HepG2 (cell line): ENCODE results near the gene TAF9B. TPM values are rescaled to one million over a fixed set of nuclear protein-coding genes. Genes with fewer than 3 reads are reported as not detected.

ENCODE experiments used
- ATAC-seq: fragments of 200-7000 bp; cut with Tn5 transposase; 3 replicates; pipeline ENCODE4 v1.9.1; 2020; ENCODE audit warnings: mild to moderate bottlenecking, moderate library complexity
- BruUV-seq: library from RNA; stranded (reverse); fragments of 400-500 nt; replicated peaks from 2 replicates; lab custom pipeline; 2021; lab: Mats Ljungman, UMichigan
- CTCF ChIA-PET: fragments of 300-600 bp; formaldehyde crosslinking; extraction: SDS; loops from one replicate; lab custom pipeline; 2021; ENCODE audit warnings: low total read pairs, inconsistent platforms, low intra/inter-chr PET ratio; lab: Yijun Ruan, JAX
- POLR2A ChIA-PET: fragments of 350-600 bp; sonication (Branson Sonifier 250); formaldehyde crosslinking; loops from one replicate; lab custom pipeline; 2020; ENCODE audit warnings: antibody characterized with exemption, inconsistent platforms; lab: Yijun Ruan, JAX
- DNase-seq: peaks from one replicate; pipeline ENCODE4 v3.0.0-alpha.2; 2015; ENCODE audit warnings: low spot score
- FAIRE-seq: peaks from 3 replicates; lab custom pipeline; 2011; peaks lifted over from hg19 to GRCh38; lab: Jason Lieb, UNC
- H2AFZ ChIP-seq: one replicate; pipeline ENCODE4 v1.6.1; 2011; ENCODE audit warnings: low read length, inconsistent platforms
- H3K27ac ChIP-seq: fragments of 300-600 bp; 3 replicates; pipeline ENCODE4 v1.8.0; 2011; ENCODE audit warnings: mixed run types, mild to moderate bottlenecking, mixed read lengths, low read length, inconsistent platforms; ENCODE audit not compliant: insufficient read depth; ENCODE audit errors: extremely low read length
- H3K27me3 ChIP-seq, 2 experiments: fragments of 200-600 bp in 1 of 2; 2 replicates in 1 of 2; 3 replicates in 1 of 2; pipeline versions ENCODE4 v1.6.0 to v1.8.0; 2011; ENCODE audit warnings: low read length in 2 of 2, mild to moderate bottlenecking in 2 of 2, moderate library complexity in 2 of 2, inconsistent platforms in 1 of 2; ENCODE audit not compliant: insufficient read depth in 2 of 2, control insufficient read depth in 1 of 2
- H3K36me3 ChIP-seq, 2 experiments: fragments of 200-600 bp in 1 of 2; replicated peaks in 1 of 2; 2 replicates in 1 of 2; 3 replicates in 1 of 2; pipeline versions ENCODE4 v1.5.1 to v1.8.0; 2011; ENCODE audit warnings: low read length in 2 of 2, inconsistent platforms in 1 of 2; ENCODE audit not compliant: insufficient read depth in 2 of 2, control insufficient read depth in 1 of 2
- H3K4me1 ChIP-seq: 2 replicates; pipeline ENCODE4 v1.5.1; 2012; ENCODE audit warnings: low read length, inconsistent platforms; ENCODE audit not compliant: insufficient read depth
- H3K4me2 ChIP-seq: 2 replicates; pipeline ENCODE4 v1.6.0; 2011; ENCODE audit warnings: low read depth, low read length, inconsistent platforms
- H3K4me3 ChIP-seq, 3 experiments: fragments of 200-600 bp in 1 of 3; sonication (generic), shearing (Covaris generic) in 1 of 3; replicated peaks in 1 of 3; 2 replicates each; pipeline ENCODE4 v1.5.1; 2011 to 2016; ENCODE audit warnings: low read length in 3 of 3, inconsistent platforms in 2 of 3, low read depth in 2 of 3, mild to moderate bottlenecking in 2 of 3, control low read depth in 1 of 3, mixed read lengths in 1 of 3; ENCODE audit not compliant: insufficient read depth in 1 of 3
- H3K79me2 ChIP-seq: one replicate; pipeline ENCODE4 v1.6.1; 2011; ENCODE audit warnings: low read length, inconsistent platforms; ENCODE audit not compliant: insufficient read depth
- H3K9ac ChIP-seq: 2 replicates; pipeline ENCODE4 v1.6.0; 2011; ENCODE audit warnings: mild to moderate bottlenecking, low read depth, low read length, inconsistent platforms; ENCODE audit not compliant: insufficient read depth
- H3K9me3 ChIP-seq: 2 replicates; pipeline ENCODE4 v1.5.1; 2012; ENCODE audit warnings: mild to moderate bottlenecking, low read length
- H4K20me1 ChIP-seq: 2 replicates; pipeline ENCODE4 v1.6.0; 2011; ENCODE audit warnings: inconsistent platforms, mild to moderate bottlenecking, low read length, moderate library complexity; ENCODE audit not compliant: insufficient read depth
- ATF1 ChIP-seq: IDR thresholded peaks from 2 replicates; pipeline ENCODE4 v1.6.1; 2016; ENCODE audit warnings: mild to moderate bottlenecking, control low read depth
- GATAD2A ChIP-seq: IDR thresholded peaks from 2 replicates; pipeline ENCODE4 v1.6.1; 2016
- GPN1 ChIP-seq: sonication (generic); formaldehyde crosslinking; IDR thresholded peaks from 2 replicates; pipeline ENCODE4 v1.5.1; 2020; ENCODE audit warnings: missing genetic modification reagents, borderline replicate concordance
- HOXA5 ChIP-seq: sonication (generic); formaldehyde crosslinking; IDR thresholded peaks from 2 replicates; pipeline ENCODE4 v1.4.0; 2020; ENCODE audit warnings: missing genetic modification reagents
- MBD4 ChIP-seq: IDR thresholded peaks from 2 replicates; pipeline ENCODE4 v1.6.1; 2012; ENCODE audit warnings: low read length, inconsistent platforms, borderline replicate concordance
- NRL ChIP-seq: sonication (generic); formaldehyde crosslinking; IDR thresholded peaks from 2 replicates; pipeline ENCODE4 v1.5.0; 2020; ENCODE audit warnings: missing genetic modification reagents, mild to moderate bottlenecking, moderate library complexity, borderline replicate concordance
- POLR2AphosphoS5 ChIP-seq: IDR thresholded peaks from 2 replicates; pipeline ENCODE4 v1.6.1; 2012; ENCODE audit warnings: low read depth, low read length
- REPIN1 ChIP-seq: sonication (generic); formaldehyde crosslinking; IDR thresholded peaks from 2 replicates; pipeline ENCODE4 v1.8.0; 2022; ENCODE audit warnings: missing genetic modification reagents, low read depth, mild to moderate bottlenecking, borderline replicate concordance
- SRSF9 ChIP-seq: fragments of 200-400 bp; formaldehyde crosslinking; IDR thresholded peaks from 2 replicates; pipeline ENCODE4 v1.6.1; 2018; ENCODE audit warnings: borderline replicate concordance, mild to moderate bottlenecking, low read depth, low read length; ENCODE audit not compliant: insufficient read depth, poor library complexity, severe bottlenecking
- ZNF3 ChIP-seq: IDR thresholded peaks from 2 replicates; pipeline ENCODE4 v1.7.0; 2017; ENCODE audit warnings: inconsistent platforms
- ZNF619 ChIP-seq: sonication (generic); formaldehyde crosslinking; IDR thresholded peaks from 2 replicates; pipeline ENCODE4 v1.4.0; 2020; ENCODE audit warnings: mild to moderate bottlenecking, missing genetic modification reagents
- ZNF773 ChIP-seq: sonication (generic); formaldehyde crosslinking; IDR thresholded peaks from 2 replicates; pipeline ENCODE4 v1.4.0; 2020; ENCODE audit warnings: missing genetic modification reagents, borderline replicate concordance
- ZSCAN22 ChIP-seq: sonication (generic); formaldehyde crosslinking; IDR thresholded peaks from 2 replicates; pipeline ENCODE4 v1.4.0; 2020; ENCODE audit warnings: mild to moderate bottlenecking, missing genetic modification reagents
- WGBS: methylation state at CpG from one replicate; pipeline ENCODE4 v1.1.6; 2017; ENCODE audit warnings: low lambda C conversion rate; 5-methylcytosine and 5-hydroxymethylcytosine counted together
- in situ Hi-C: cut with HindIII; loops from 2 replicates; pipeline ENCODE4 v1.10.0; 2017; ENCODE audit warnings: low pct_unique_long_range_greater_than_20kb; ENCODE audit not compliant: extremely low pct_ligation_motif_present
- intact Hi-C: fragments of 100-400 bp; cut with micrococcal nuclease; formaldehyde crosslinking; loops from one replicate; pipeline ENCODE4 v1.10.0; 2022; ENCODE audit not compliant: unreplicated experiment
- polyA plus RNA-seq, 8 experiments: library from polyadenylated mRNA; depleted of rRNA in 3 of 8; stranded (reverse) in 7 of 8; unstranded in 1 of 8; fragments of >200 nt; fragmentation: Illumina TruSeq in 4 of 8; extraction: Trizol in 4 of 8; gene quantifications; 2 replicates each; pipeline versions ENCODE4 v1.2.1 to v1.2.3, GENCODE V29; 2011 to 2016; ENCODE audit warnings: low read depth in 4 of 8, missing spikeins in 1 of 8, mixed read lengths in 1 of 8; ENCODE audit not compliant: insufficient read depth in 1 of 8
- total RNA-seq, 5 experiments: library from RNA; depleted of rRNA; stranded (reverse); fragments of >200 nt; fragmentation: Illumina TruSeq; extraction: Trizol; gene quantifications; 2 replicates each; pipeline ENCODE4 v1.2.3, GENCODE V29; 2016; ENCODE audit warnings: low read depth in 1 of 5
- TF ChIP-seq, protein P1 (sequence below): sonication (generic); formaldehyde crosslinking; IDR thresholded peaks from 2 replicates; pipeline ENCODE4 v1.5.0; 2020; ENCODE audit warnings: mild to moderate bottlenecking, missing genetic modification reagents, moderate library complexity
- TF ChIP-seq, protein P2 (sequence below): sonication (generic); formaldehyde crosslinking; IDR thresholded peaks from 2 replicates; pipeline ENCODE4 v1.4.0; 2020; ENCODE audit warnings: missing genetic modification reagents

TAF9B gene
- total and polyA plus RNA-seq, 2 of the 13 experiments (the other 11 are each of a cell fraction or from before 2014, with no cell fraction given), result 10.8 to 15.2 TPM

DNA sequence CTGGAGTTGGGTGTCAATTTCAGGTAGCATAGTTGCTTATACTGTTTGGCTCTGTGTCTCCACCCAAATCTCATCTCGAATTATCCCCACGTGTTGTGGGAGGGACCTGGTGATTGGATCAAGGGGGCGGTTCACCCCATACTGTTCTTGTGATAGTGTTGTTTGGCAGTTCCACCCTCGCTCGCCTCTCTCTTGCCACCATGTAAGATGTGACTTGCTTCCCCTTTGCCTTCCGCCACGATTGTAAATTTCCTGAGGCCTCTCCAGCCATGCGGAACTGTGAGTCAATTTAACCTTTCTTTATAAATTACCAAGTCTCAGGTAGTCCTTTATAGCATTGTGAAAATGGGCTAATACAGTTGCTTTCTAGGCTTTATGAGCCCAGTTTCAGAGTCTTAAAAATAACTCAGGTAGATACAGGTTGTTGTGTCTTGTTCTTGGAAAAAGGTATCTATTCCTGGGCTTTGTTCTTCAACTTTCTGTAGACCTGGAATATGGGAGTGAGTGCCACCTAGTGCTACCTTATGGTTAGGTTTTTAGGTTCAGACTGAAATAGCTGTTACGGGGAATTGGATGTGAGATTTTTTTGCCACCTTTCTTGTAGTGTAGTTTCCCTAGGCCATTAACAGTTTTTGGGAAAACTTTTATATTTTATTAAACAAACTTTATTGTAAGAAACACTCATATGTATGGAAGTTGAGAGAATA, 19.8 kb downstream of the TAF9B start:
- Histone ChIP-seq H4K20me1 (peaks cover 99% of the 10 kb centered on the region), H3K4me3 (no peak overlapping the region), H3K4me1 (peaks cover 23% of the 10 kb centered on the region; the same call in 1 of the 2 replicates), H3K27ac (no peak overlapping the region), H3K9me3 (no peaks in the 10 kb centered on the region)
- CTCF ChIA-PET, result no interaction called here
- FAIRE-seq (peak; percentile 63), ATAC-seq (peak; percentile 64; the same call in 2 of the 3 replicates)
- in situ Hi-C loops, result loop anchor here (25.0 kb wide), 1 partner anchor 207 kb away; the partner anchor contains the start of gene ATP7A
- BruUV-seq, result no TSS peak
- TF ChIP-seq, protein P1, sequence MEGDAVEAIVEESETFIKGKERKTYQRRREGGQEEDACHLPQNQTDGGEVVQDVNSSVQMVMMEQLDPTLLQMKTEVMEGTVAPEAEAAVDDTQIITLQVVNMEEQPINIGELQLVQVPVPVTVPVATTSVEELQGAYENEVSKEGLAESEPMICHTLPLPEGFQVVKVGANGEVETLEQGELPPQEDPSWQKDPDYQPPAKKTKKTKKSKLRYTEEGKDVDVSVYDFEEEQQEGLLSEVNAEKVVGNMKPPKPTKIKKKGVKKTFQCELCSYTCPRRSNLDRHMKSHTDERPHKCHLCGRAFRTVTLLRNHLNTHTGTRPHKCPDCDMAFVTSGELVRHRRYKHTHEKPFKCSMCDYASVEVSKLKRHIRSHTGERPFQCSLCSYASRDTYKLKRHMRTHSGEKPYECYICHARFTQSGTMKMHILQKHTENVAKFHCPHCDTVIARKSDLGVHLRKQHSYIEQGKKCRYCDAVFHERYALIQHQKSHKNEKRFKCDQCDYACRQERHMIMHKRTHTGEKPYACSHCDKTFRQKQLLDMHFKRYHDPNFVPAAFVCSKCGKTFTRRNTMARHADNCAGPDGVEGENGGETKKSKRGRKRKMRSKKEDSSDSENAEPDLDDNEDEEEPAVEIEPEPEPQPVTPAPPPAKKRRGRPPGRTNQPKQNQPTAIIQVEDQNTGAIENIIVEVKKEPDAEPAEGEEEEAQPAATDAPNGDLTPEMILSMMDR (CRISPR knock-in tag), result peak; percentile 14; the same call in 1 of the 2 replicates
- TF ChIP-seq POLR2AphosphoS5, result peak; percentile 38; the same call in 1 of the 2 replicates
- no peak for TF ChIP-seq REPIN1 (CRISPR knock-in tag)
- TF ChIP-seq, all 625 proteins: peak for 2
- H2AFZ ChIP-seq, result no peak overlapping the region
- H3K27me3 ChIP-seq, result no peaks in the 10 kb centered on the region
- 99% methylated on average over 9 of the region's 9 CpGs for WGBS
- intact Hi-C loops, result no loop called here
- peaks cover 12 to 76% of the 10 kb centered on the region in 2 experiments for H3K36me3 ChIP-seq
- no peak for DNase-seq
- POLR2A ChIA-PET, result no interaction called here
- no peak overlapping the region for H3K4me2 ChIP-seq
- H3K9ac ChIP-seq, result no peak overlapping the region
- peaks cover 45% of the 10 kb centered on the region for H3K79me2 ChIP-seq

GRCh38 chrX:78118628-78119027, 20.8 kb downstream of the TAF9B start:
- intact Hi-C loops (no loop called here), in situ Hi-C loops (loop anchor here (25.0 kb wide), 1 partner anchor 206 kb away; the partner anchor contains the start of gene ATP7A)
- no peak overlapping the region for H3K9ac ChIP-seq
- ChIA-PET POLR2A (no interaction called here), CTCF (no interaction called here)
- H2AFZ ChIP-seq, result no peak overlapping the region
- no TSS peak for BruUV-seq
- H3K4me3 ChIP-seq, result no peak overlapping the region
- ATAC-seq (no peak), DNase-seq (no peak), FAIRE-seq (no peak)
- H3K9me3 ChIP-seq, result no peaks in the 10 kb centered on the region
- peaks cover 99% of the 10 kb centered on the region for H4K20me1 ChIP-seq
- no peak overlapping the region for H3K4me2 ChIP-seq
- no CpG with 5 or more reads among the region's 1 CpG for WGBS
- H3K27ac ChIP-seq, result no peak overlapping the region
- peaks cover 55% of the 10 kb centered on the region for H3K79me2 ChIP-seq
- peaks cover 12 to 76% of the 10 kb centered on the region in 2 experiments for H3K36me3 ChIP-seq
- H3K27me3 ChIP-seq, result no peaks in the 10 kb centered on the region
- peaks cover 34% of the 10 kb centered on the region for H3K4me1 ChIP-seq
- TF ChIP-seq MBD4 (no peak), ATF1 (no peak), ZSCAN22 (no peak), HOXA5 (no peak), ZNF773 (no peak), ZNF3 (no peak), NRL (CRISPR knock-in tag) (no peak), SRSF9 (no peak), GPN1 (CRISPR knock-in tag) (no peak), GATAD2A (CRISPR knock-in tag) (no peak), ZNF619 (no peak)
- TF ChIP-seq, protein P2, sequence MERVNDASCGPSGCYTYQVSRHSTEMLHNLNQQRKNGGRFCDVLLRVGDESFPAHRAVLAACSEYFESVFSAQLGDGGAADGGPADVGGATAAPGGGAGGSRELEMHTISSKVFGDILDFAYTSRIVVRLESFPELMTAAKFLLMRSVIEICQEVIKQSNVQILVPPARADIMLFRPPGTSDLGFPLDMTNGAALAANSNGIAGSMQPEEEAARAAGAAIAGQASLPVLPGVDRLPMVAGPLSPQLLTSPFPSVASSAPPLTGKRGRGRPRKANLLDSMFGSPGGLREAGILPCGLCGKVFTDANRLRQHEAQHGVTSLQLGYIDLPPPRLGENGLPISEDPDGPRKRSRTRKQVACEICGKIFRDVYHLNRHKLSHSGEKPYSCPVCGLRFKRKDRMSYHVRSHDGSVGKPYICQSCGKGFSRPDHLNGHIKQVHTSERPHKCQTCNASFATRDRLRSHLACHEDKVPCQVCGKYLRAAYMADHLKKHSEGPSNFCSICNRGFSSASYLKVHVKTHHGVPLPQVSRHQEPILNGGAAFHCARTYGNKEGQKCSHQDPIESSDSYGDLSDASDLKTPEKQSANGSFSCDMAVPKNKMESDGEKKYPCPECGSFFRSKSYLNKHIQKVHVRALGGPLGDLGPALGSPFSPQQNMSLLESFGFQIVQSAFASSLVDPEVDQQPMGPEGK, result no peak
